Gastrocnemius medialis (tissue), 4 donors: ENCODE results near the gene VWA3A. TPM values are rescaled to one million over a fixed set of nuclear protein-coding genes. Genes with fewer than 3 reads are reported as not detected.

Source experiments
- ATAC-seq, 2 donors: fragments of 150-250 bp; one replicate each; pipeline ENCODE4 v1.9.1; 2016
- DNase-seq, 2 donors: peaks; one replicate each; pipeline ENCODE4 v3.0.0-alpha.2; 2019
- H3K27ac ChIP-seq, 4 donors: fragments of 200-600 bp; sonication (generic); 1 replicate in 1 of 4; 2 replicates in 3 of 4; pipeline ENCODE4 v1.5.1; 2016 to 2018; ENCODE audit warnings: mild to moderate bottlenecking in 2 of 4, moderate library complexity in 1 of 4
- H3K27me3 ChIP-seq, 3 donors: fragments of 200-600 bp; sonication (generic) in 2 of 3; 1 replicate in 1 of 3; 2 replicates in 2 of 3; pipeline versions ENCODE4 v1.5.1 to v1.6.0; 2016 to 2019; ENCODE audit warnings: mild to moderate bottlenecking in 1 of 3, moderate library complexity in 1 of 3
- H3K36me3 ChIP-seq, 2 donors: fragments of 200-600 bp; sonication (generic) in 1 of 2; one replicate each; pipeline ENCODE4 v1.5.1; 2017 to 2018
- H3K4me1 ChIP-seq, 2 donors: fragments of 200-600 bp; sonication (generic) in 1 of 2; one replicate each; pipeline ENCODE4 v1.5.1; 2016 to 2017; ENCODE audit warnings: mild to moderate bottlenecking in 2 of 2
- H3K4me3 ChIP-seq, 4 donors: fragments of 200-600 bp; sonication (generic) in 3 of 4; 1 replicate in 1 of 4; 2 replicates in 3 of 4; pipeline ENCODE4 v1.5.1; 2016 to 2019; ENCODE audit warnings: mild to moderate bottlenecking in 2 of 4
- H3K9me3 ChIP-seq, 3 donors: fragments of 200-600 bp; sonication (generic) in 2 of 3; 1 replicate in 1 of 3; 2 replicates in 2 of 3; pipeline ENCODE4 v1.5.1; 2016 to 2019
- POLR2A ChIP-seq, 2 donors: fragments of 450-650 bp; IDR thresholded peaks; one replicate each; pipeline ENCODE4 v1.6.1; 2017; ENCODE audit warnings: antibody characterized with exemption in 2 of 2, mild to moderate bottlenecking in 2 of 2, moderate library complexity in 2 of 2
- in situ Hi-C, 4 donors: fragments of 200-750 bp; cut with MboI; loops; one replicate each; pipeline versions ENCODE4 v1.15.0 to v1.8.0; 2017; ENCODE audit warnings: low sequenced_read_pairs in 4 of 4
- intact Hi-C: fragments of 100-400 bp; cut with DNase I; formaldehyde crosslinking; loops from one replicate; pipeline ENCODE4 v1.15.1; 2023; ENCODE audit warnings: low total_unique reads
- total RNA-seq, 4 donors: library from RNA; depleted of rRNA; stranded (reverse); fragments of >200 nt; gene quantifications; one replicate each; pipeline versions ENCODE4 v1.1.0 to v1.2.3, GENCODE V29; 2016
- TF ChIP-seq, protein P1 (sequence below), 5 experiments: fragments of 450-650 bp in 3 of 5; fragments of 200-600 bp in 2 of 5; sonication (generic) in 2 of 5; IDR thresholded peaks in 4 of 5; conservative IDR thresholded peaks in 1 of 5; 1 replicate in 4 of 5; 2 replicates in 1 of 5; pipeline ENCODE4 v1.5.1; 2016 to 2019; ENCODE audit warnings: antibody characterized with exemption in 5 of 5, mild to moderate bottlenecking in 3 of 5, moderate library complexity in 3 of 5

The VWA3A gene
- total RNA-seq, 4 donors from 2014 or later: not detected

DNA sequence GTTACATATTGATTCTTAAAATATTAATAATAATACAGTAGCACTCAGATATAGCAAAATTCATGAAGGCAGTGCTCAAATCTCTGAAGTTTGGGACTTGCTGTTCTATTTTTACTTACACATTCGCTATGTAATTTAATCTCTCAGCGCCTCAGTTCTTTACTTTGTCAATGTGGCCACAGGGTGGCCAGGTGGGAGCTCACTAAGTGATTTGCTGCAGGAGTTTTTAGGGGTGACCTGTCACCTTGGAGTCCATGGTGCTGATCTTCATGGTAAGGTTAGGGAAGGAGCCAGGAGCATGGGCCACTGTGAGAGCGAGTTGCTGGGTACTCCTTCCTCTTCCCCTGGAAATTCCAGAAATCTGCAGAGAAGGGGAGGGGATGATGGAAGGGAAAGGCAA, 28.1 kb downstream of the VWA3A start:
- DNase-seq (no peak), ATAC-seq (no peak)
- no peaks in the 10 kb centered on the region for H3K36me3 ChIP-seq
- intact Hi-C loops (no loop called here), in situ Hi-C loops (no loop called here)
- no peaks in the 10 kb centered on the region for H3K9me3 ChIP-seq
- no peaks in the 10 kb centered on the region for H3K27me3 ChIP-seq
- H3K4me1 ChIP-seq: peaks cover 0 to 3% of the 10 kb centered on the region in 2 donors
- TF ChIP-seq, protein P1, sequence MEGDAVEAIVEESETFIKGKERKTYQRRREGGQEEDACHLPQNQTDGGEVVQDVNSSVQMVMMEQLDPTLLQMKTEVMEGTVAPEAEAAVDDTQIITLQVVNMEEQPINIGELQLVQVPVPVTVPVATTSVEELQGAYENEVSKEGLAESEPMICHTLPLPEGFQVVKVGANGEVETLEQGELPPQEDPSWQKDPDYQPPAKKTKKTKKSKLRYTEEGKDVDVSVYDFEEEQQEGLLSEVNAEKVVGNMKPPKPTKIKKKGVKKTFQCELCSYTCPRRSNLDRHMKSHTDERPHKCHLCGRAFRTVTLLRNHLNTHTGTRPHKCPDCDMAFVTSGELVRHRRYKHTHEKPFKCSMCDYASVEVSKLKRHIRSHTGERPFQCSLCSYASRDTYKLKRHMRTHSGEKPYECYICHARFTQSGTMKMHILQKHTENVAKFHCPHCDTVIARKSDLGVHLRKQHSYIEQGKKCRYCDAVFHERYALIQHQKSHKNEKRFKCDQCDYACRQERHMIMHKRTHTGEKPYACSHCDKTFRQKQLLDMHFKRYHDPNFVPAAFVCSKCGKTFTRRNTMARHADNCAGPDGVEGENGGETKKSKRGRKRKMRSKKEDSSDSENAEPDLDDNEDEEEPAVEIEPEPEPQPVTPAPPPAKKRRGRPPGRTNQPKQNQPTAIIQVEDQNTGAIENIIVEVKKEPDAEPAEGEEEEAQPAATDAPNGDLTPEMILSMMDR (IDR thresholded peaks at IDR 0.05 in 4 of 5, conservative IDR thresholded peaks at IDR 0.05 in 1 of 5): no peak
- TF ChIP-seq POLR2A (IDR thresholded peaks at IDR 0.05): no peak
- H3K4me3 ChIP-seq: no peak overlapping the region
- no peak overlapping the region for H3K27ac ChIP-seq

- ATAC-seq: no peak
- in situ Hi-C loops: no loop called here
- intact Hi-C loops: no loop called here
These were observed 29.9 kb downstream of the VWA3A start for GRCh38 chr16:22122239-22122638.

DNA sequence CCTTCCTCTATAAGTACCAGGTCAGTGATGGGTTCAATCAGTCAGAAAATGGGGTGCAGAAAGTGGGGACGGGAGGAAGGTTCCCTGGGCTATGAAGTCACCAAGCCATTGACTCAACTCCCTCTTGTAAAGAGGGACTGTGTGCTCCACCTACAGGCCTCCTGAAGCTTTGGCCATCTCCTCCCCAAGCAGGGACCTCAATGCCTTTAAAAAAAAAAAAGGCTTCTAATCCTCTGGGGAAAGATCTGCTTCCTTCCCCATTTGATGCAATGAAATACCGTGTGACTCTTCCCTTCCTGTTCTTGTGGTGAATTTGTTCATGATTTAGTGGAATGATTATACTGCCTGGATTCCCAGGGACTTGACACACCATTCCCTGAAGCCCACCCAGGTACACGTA, 30.8 kb downstream of the VWA3A start:
- H3K4me3 ChIP-seq: no peak overlapping the region
- no peaks in the 10 kb centered on the region for H3K36me3 ChIP-seq
- H3K27me3 ChIP-seq: no peaks in the 10 kb centered on the region
- intact Hi-C loops (no loop called here), in situ Hi-C loops (no loop called here)
- H3K9me3 ChIP-seq: no peaks in the 10 kb centered on the region
- no peak for DNase-seq
- peaks cover 0 to 3% of the 10 kb centered on the region in 2 donors for H3K4me1 ChIP-seq
- H3K27ac ChIP-seq: no peak overlapping the region
- ATAC-seq: no peak
- TF ChIP-seq, protein P1 (IDR thresholded peaks at IDR 0.05 in 4 of 5, conservative IDR thresholded peaks at IDR 0.05 in 1 of 5): no peak
- no peak for TF ChIP-seq POLR2A (IDR thresholded peaks at IDR 0.05)

More at GRCh38 chr16:22122239-22122638, 29.9 kb downstream of the VWA3A start:
- Histone ChIP-seq H3K4me3 (no peak overlapping the region), H3K9me3 (no peaks in the 10 kb centered on the region), H3K36me3 (no peaks in the 10 kb centered on the region), H3K27ac (no peak overlapping the region), H3K4me1 (peaks cover 0 to 3% of the 10 kb centered on the region in 2 donors), H3K27me3 (no peaks in the 10 kb centered on the region)
- TF ChIP-seq POLR2A (IDR thresholded peaks at IDR 0.05): no peak
- TF ChIP-seq, protein P1 (IDR thresholded peaks at IDR 0.05 in 4 of 5, conservative IDR thresholded peaks at IDR 0.05 in 1 of 5): no peak
- DNase-seq: no peak

GRCh38 chr16:22123759-22124490, 31.6 kb downstream of the VWA3A start:
- Histone ChIP-seq H3K27ac (no peak overlapping the region), H3K4me1 (peaks cover 0 to 3% of the 10 kb centered on the region in 2 donors), H3K36me3 (no peaks in the 10 kb centered on the region), H3K9me3 (no peaks in the 10 kb centered on the region), H3K4me3 (no peak overlapping the region), H3K27me3 (no peaks in the 10 kb centered on the region)
- intact Hi-C loops (no loop called here), in situ Hi-C loops (no loop called here)
- TF ChIP-seq POLR2A (IDR thresholded peaks at IDR 0.05): no peak
- TF ChIP-seq, protein P1 (IDR thresholded peaks at IDR 0.05 in 4 of 5, conservative IDR thresholded peaks at IDR 0.05 in 1 of 5): no peak
- DNase-seq: no peak
- ATAC-seq: no peak
